Activated CD4-positive, alpha-beta T cell treated with anti-CD3 and anti-CD28 coated beads, Interleukin-2, amount 10 ng/mL, durations not matched to agents 7 days and 5 days (primary cell): Measurements from ENCODE around the gene CLIC5. TPM values are rescaled to one million over a fixed set of nuclear protein-coding genes. Genes with fewer than 3 reads are reported as not detected.

Source experiments
- CTCF ChIA-PET: fragments of 350-600 bp; sonication (Branson Sonifier 250); formaldehyde crosslinking; loops from one replicate; lab custom pipeline; 2021; ENCODE audit warnings: antibody characterized with exemption; lab: Charles Lee
- POLR2A ChIA-PET: fragments of 350-600 bp; sonication (Branson Sonifier 250); formaldehyde crosslinking; loops from one replicate; lab custom pipeline; 2021; ENCODE audit warnings: antibody characterized with exemption; lab: Charles Lee
- DNase-seq: peaks from one replicate; pipeline ENCODE4 v3.0.0-alpha.2; 2020
- H3K27ac Mint-ChIP-seq: one replicate; pipeline ENCODE4 v1.8.0; 2021; ENCODE audit warnings: mild to moderate bottlenecking, moderate library complexity, mixed read lengths
- H3K27me3 Mint-ChIP-seq: one replicate; pipeline ENCODE4 v1.8.0; 2021; ENCODE audit warnings: mixed read lengths
- H3K36me3 Mint-ChIP-seq: one replicate; pipeline ENCODE4 v1.8.0; 2021; ENCODE audit warnings: low read depth, mixed read lengths
- H3K4me1 Mint-ChIP-seq: one replicate; pipeline ENCODE4 v1.8.0; 2021; ENCODE audit warnings: mixed read lengths
- H3K4me3 Mint-ChIP-seq: one replicate; pipeline ENCODE4 v1.8.0; 2021; ENCODE audit warnings: mild to moderate bottlenecking, moderate library complexity, mixed read lengths
- H3K9me3 Mint-ChIP-seq: one replicate; pipeline ENCODE4 v1.8.0; 2021; ENCODE audit warnings: mixed read lengths
- total RNA-seq, 2 experiments: library from RNA; stranded (reverse); gene quantifications; one replicate each; pipeline ENCODE4 v1.2.3, GENCODE V29; 2021

CLIC5 gene
- 1 to 10 TPM; 3.7 to 3.8 TPM for total RNA-seq

GRCh38 chr6:46015119-46015968, at the start of gene CLIC5:
Gene CLIC5 (minus strand): TSS chr6:46015860. CDS start chr6:46015542, 318 bp downstream.
- H3K27ac Mint-ChIP-seq = peak within 1 kb of the TSS; percentile 78
- H3K36me3 Mint-ChIP-seq = peaks cover 5% of the 10 kb centered on the region
- peaks cover 6% of the 10 kb centered on the region for H3K9me3 Mint-ChIP-seq
- H3K4me3 Mint-ChIP-seq = peak within 1 kb of the TSS; percentile 75
- CTCF ChIA-PET = interaction anchor here (0.7 kb wide), 1 partner anchor 42 kb away, joined by 3 read pairs; no protein-coding TSS in a partner anchor
- POLR2A ChIA-PET = no interaction called here
- H3K4me1 Mint-ChIP-seq = peaks cover 57% of the 10 kb centered on the region
- DNase-seq = peak; percentile 20
- peaks cover 30% of the 10 kb centered on the region for H3K27me3 Mint-ChIP-seq

- no peak for DNase-seq
- ChIA-PET POLR2A (no interaction called here), CTCF (interaction anchor here (0.8 kb wide), 1 partner anchor 16 kb away, joined by 3 read pairs; no protein-coding TSS in a partner anchor)
- Mint-ChIP-seq H3K27ac (no peak overlapping the region), H3K4me1 (no peaks in the 10 kb centered on the region), H3K9me3 (no peaks in the 10 kb centered on the region), H3K4me3 (no peak overlapping the region), H3K36me3 (no peaks in the 10 kb centered on the region), H3K27me3 (peaks cover 22% of the 10 kb centered on the region)
Measured at GRCh38 chr6:46062991-46063390, 47.3 kb upstream of the CLIC5 start.

- Mint-ChIP-seq H3K27me3 (peaks cover 27% of the 10 kb centered on the region), H3K9me3 (no peaks in the 10 kb centered on the region), H3K4me3 (no peak overlapping the region), H3K4me1 (no peaks in the 10 kb centered on the region), H3K27ac (no peak overlapping the region), H3K36me3 (no peaks in the 10 kb centered on the region)
- CTCF ChIA-PET = no interaction called here
- no peak for DNase-seq
- POLR2A ChIA-PET = no interaction called here
Measured at GRCh38 chr6:46062312-46062711, 46.7 kb upstream of the CLIC5 start.

- no peak overlapping the region for H3K4me3 Mint-ChIP-seq
- POLR2A ChIA-PET = no interaction called here
- peaks cover 24% of the 10 kb centered on the region for H3K27me3 Mint-ChIP-seq
- H3K9me3 Mint-ChIP-seq = no peaks in the 10 kb centered on the region
- no peak for DNase-seq
- H3K36me3 Mint-ChIP-seq = no peaks in the 10 kb centered on the region
- no peak overlapping the region for H3K27ac Mint-ChIP-seq
- CTCF ChIA-PET = no interaction called here
- H3K4me1 Mint-ChIP-seq = no peaks in the 10 kb centered on the region
Measured at GRCh38 chr6:46061497-46061896, 45.8 kb upstream of the CLIC5 start.

GRCh38 chr6:46059608-46060007, 43.9 kb upstream of the CLIC5 start:
- CTCF ChIA-PET = no interaction called here
- no peaks in the 10 kb centered on the region for H3K9me3 Mint-ChIP-seq
- peaks cover 18% of the 10 kb centered on the region for H3K27me3 Mint-ChIP-seq
- H3K4me1 Mint-ChIP-seq = no peaks in the 10 kb centered on the region
- POLR2A ChIA-PET = no interaction called here
- no peaks in the 10 kb centered on the region for H3K36me3 Mint-ChIP-seq
- DNase-seq = no peak
- no peak overlapping the region for H3K27ac Mint-ChIP-seq
- H3K4me3 Mint-ChIP-seq = no peak overlapping the region

- POLR2A ChIA-PET = no interaction called here
- H3K27me3 Mint-ChIP-seq = peaks cover 16% of the 10 kb centered on the region
- H3K4me3 Mint-ChIP-seq = no peak overlapping the region
- no peak overlapping the region for H3K27ac Mint-ChIP-seq
- no peaks in the 10 kb centered on the region for H3K4me1 Mint-ChIP-seq
- no peaks in the 10 kb centered on the region for H3K36me3 Mint-ChIP-seq
- DNase-seq = no peak
- no peaks in the 10 kb centered on the region for H3K9me3 Mint-ChIP-seq
- CTCF ChIA-PET = no interaction called here
Measured at GRCh38 chr6:46058951-46059350, 43.3 kb upstream of the CLIC5 start.

GRCh38 chr6:46057792-46058191, 42.1 kb upstream of the CLIC5 start:
- POLR2A ChIA-PET = no interaction called here
- Mint-ChIP-seq H3K27ac (no peak overlapping the region), H3K4me3 (no peak overlapping the region), H3K36me3 (no peaks in the 10 kb centered on the region), H3K9me3 (no peaks in the 10 kb centered on the region), H3K4me1 (peaks cover 8% of the 10 kb centered on the region), H3K27me3 (peaks cover 10% of the 10 kb centered on the region)
- CTCF ChIA-PET = no interaction called here
- no peak for DNase-seq

GRCh38 chr6:46056906-46057529, 41.4 kb upstream of the CLIC5 start:
- Mint-ChIP-seq H3K36me3 (no peaks in the 10 kb centered on the region), H3K9me3 (no peaks in the 10 kb centered on the region), H3K4me1 (peaks cover 8% of the 10 kb centered on the region), H3K4me3 (no peak overlapping the region), H3K27me3 (peaks cover 10% of the 10 kb centered on the region), H3K27ac (no peak overlapping the region)
- DNase-seq = no peak
- POLR2A ChIA-PET = no interaction called here
- CTCF ChIA-PET = no interaction called here

GRCh38 chr6:46054516-46054915, 38.9 kb upstream of the CLIC5 start:
- ChIA-PET CTCF (no interaction called here), POLR2A (no interaction called here)
- no peak for DNase-seq
- Mint-ChIP-seq H3K36me3 (no peaks in the 10 kb centered on the region), H3K27me3 (peaks cover 7% of the 10 kb centered on the region), H3K27ac (no peak overlapping the region), H3K9me3 (no peaks in the 10 kb centered on the region), H3K4me1 (peaks cover 8% of the 10 kb centered on the region), H3K4me3 (no peak overlapping the region)

GRCh38 chr6:46053039-46053933, 37.6 kb upstream of the CLIC5 start:
- no peaks in the 10 kb centered on the region for H3K9me3 Mint-ChIP-seq
- no peak overlapping the region for H3K27ac Mint-ChIP-seq
- peaks cover 8% of the 10 kb centered on the region for H3K4me1 Mint-ChIP-seq
- no peak for DNase-seq
- ChIA-PET CTCF (interaction anchor here (1.0 kb wide), 1 partner anchor 17 kb away, joined by 4 read pairs; no protein-coding TSS in a partner anchor), POLR2A (no interaction called here)
- no peaks in the 10 kb centered on the region for H3K36me3 Mint-ChIP-seq
- no peak overlapping the region for H3K4me3 Mint-ChIP-seq
- H3K27me3 Mint-ChIP-seq = peaks cover 10% of the 10 kb centered on the region

GRCh38 chr6:46052479-46052878, 36.8 kb upstream of the CLIC5 start:
- no peak overlapping the region for H3K4me3 Mint-ChIP-seq
- H3K4me1 Mint-ChIP-seq = peaks cover 8% of the 10 kb centered on the region
- CTCF ChIA-PET = no interaction called here
- H3K27me3 Mint-ChIP-seq = peaks cover 6% of the 10 kb centered on the region
- no peak for DNase-seq
- POLR2A ChIA-PET = no interaction called here
- H3K36me3 Mint-ChIP-seq = no peaks in the 10 kb centered on the region
- no peaks in the 10 kb centered on the region for H3K9me3 Mint-ChIP-seq
- H3K27ac Mint-ChIP-seq = no peak overlapping the region

- Mint-ChIP-seq H3K27me3 (peaks cover 5% of the 10 kb centered on the region), H3K27ac (no peak overlapping the region), H3K36me3 (no peaks in the 10 kb centered on the region), H3K9me3 (no peaks in the 10 kb centered on the region), H3K4me1 (peaks cover 8% of the 10 kb centered on the region), H3K4me3 (no peak overlapping the region)
- ChIA-PET POLR2A (no interaction called here), CTCF (no interaction called here)
- no peak for DNase-seq
Measured at GRCh38 chr6:46051962-46052361, 36.3 kb upstream of the CLIC5 start.
